ENCODE data around the gene RPS24.
"Not testable (repeated sequence)": the region's sequence is repeated elsewhere in the genome, so short reads cannot be mapped to it uniquely, and the experiment has no call there.

RPS24 gene

GRCh38 chr10:78033637-78034470, at the start of gene RPS24:
TSS of gene RPS24 (plus strand) at chr10:78033863. CDS start at chr10:78033902, 39 bp downstream.
- DNase-seq = peak; percentile 93

DNA sequence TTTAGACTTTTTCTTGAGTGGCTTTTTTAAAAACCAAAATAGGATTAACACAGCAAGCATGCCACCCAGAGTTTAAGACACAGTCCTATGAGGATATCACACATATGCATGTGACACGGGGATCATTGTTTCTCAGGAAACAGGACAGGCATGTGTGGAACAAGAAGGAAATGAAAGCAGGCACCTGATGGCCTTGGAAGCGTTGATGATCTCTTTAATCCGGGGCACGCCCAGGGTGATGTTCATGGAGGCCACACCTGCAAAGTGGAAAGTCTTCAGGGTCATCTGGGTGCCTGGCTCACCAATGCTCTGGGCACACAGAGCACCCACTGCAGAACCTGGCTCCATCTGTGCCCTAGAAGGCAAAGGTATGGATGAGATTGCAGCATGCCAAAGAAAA, 48.7 kb upstream of the RPS24 start:
- no peak for DNase-seq

DNA sequence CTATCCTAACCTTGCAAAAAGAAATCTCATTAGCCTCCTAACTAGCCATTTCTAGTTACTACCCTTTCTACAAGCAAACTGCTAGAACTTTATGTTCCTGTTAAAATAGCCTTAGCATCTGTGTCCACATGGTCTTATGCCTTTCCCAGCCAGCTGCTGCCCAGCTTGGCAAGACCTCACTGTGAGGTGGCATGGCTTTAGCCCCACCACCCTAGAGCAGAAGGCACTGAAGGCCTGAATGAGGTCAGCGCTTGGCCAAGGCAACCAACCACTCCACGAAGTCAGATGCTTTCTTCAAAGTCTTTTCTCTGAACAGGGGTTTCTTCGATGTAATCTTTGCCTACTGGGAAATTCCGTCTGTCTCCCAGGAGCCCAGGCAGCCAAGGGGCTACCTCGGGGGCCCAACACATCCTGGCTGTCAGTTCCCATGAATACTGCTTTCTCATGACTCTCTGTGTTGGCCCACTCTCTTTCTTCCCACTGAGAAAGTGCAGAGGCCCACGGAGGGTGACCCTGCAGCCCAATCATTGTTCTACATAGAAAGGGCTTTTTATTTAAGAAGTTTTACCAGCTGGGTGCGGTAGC, 45.9 kb upstream of the RPS24 start:
- no peak for DNase-seq

- DNase-seq = no peak
Measured at GRCh38 chr10:77989081-77989724, 44.5 kb upstream of the RPS24 start.

- DNase-seq = no peak
Measured at GRCh38 chr10:77993620-77994019, 40.0 kb upstream of the RPS24 start.

DNA sequence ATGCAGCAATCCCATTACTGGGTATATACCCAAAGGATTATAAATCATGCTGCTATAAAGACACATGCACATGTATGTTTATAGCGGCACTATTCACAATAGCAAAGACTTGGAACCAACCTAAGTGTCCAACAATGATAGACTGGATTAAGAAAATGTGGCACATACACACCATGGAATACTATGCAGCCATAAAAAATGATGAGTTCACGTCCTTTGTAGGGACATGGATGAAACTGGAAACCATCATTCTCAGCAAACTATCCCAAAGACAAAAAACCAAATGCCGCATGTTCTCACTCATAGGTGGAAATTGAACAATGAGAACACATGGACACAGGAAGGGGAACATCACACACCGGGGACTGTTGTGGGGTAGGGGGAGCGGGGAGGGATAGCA, 34.9 kb upstream of the RPS24 start:
- not testable (repeated sequence) for DNase-seq

- no peak for DNase-seq
Measured at GRCh38 chr10:78000206-78000605, 33.5 kb upstream of the RPS24 start.

GRCh38 chr10:78000956-78001472, 32.6 kb upstream of the RPS24 start:
- no peak for DNase-seq

GRCh38 chr10:78002541-78003288, 30.9 kb upstream of the RPS24 start:
- no peak for DNase-seq

- DNase-seq = no peak
Measured at GRCh38 chr10:78004215-78005026, 29.2 kb upstream of the RPS24 start.

- DNase-seq = no peak
Measured at GRCh38 chr10:78007172-78007571, 26.5 kb upstream of the RPS24 start.

DNA sequence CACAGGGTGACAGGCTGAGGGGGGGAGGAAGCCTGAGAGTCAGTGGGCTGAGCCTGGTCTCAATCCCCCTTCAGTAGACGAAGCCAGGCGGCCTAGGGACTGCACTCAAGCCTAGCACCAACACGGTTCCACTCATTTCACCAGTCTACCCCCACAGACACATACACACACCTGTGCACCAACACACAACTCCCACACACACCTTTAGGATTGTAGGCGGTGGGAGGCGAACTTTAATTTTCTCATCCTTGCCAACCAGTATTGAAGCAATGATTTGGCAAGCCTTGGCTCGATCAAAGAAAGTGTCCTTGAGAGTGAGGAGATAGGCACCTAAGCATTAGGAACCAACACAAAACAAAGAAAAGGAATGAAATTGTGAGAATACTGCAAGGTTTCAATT, 24.0 kb upstream of the RPS24 start:
- DNase-seq = no peak

- no peak for DNase-seq
Measured at GRCh38 chr10:78010278-78010677, 23.4 kb upstream of the RPS24 start.

DNA sequence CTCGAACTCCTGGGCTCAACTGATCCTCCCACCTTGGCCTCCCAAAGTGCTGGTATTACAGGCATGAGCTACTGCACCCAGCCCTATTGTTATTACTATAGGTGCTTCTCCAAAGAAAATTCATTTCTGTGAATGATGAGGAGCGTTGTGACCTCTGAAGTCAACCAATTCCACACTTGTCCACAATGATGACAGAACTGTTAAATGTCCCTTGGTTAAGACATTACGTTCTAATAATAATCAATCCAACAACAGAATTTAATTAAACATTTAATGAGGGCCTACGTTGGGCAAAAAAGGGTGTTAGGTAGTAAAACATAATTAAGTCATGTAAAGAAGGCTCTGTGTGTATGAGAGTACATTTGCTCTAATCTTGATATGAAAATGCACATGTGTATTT, 22.6 kb upstream of the RPS24 start:
- DNase-seq = no peak

DNA sequence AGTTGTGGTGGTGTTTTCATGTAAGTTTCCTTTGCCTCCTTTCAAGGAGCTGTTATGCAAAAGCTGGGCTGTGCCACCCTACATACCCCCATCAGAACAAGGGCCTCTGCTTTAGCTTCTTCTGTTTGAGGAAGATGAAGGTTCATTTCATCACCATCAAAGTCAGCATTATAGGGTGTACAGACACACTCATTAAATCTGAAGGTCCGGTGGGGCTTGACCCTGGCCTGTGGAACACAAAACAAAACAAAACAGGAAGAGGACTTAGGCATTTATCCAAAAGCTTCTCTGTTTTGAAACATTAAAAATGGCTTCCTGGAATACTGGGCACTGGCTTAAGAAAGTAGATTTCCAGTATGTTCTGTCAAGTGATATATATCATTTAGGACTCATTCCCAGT, 20.1 kb upstream of the RPS24 start:
- no peak for DNase-seq

DNA sequence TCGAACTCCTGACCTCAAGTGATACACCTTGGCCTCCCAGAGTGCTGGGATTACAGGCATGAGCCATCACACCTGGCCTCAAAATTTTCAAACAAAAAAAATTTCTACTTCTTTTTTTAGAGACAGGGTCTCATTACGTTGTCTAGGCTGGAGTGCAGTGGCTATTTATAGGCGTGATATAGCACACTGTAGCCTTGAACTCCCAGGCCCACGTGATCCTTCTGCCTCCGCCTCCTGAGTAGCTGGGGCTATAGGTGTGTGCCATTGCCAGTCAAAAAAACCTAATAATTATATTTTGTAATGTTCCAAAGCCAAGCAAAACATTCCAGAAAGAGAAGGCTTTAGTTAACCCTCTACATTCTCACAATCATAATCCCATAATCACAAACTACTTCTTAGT, 18.1 kb upstream of the RPS24 start:
- no peak for DNase-seq

GRCh38 chr10:78017856-78018255, 15.8 kb upstream of the RPS24 start:
- no peak for DNase-seq

DNA sequence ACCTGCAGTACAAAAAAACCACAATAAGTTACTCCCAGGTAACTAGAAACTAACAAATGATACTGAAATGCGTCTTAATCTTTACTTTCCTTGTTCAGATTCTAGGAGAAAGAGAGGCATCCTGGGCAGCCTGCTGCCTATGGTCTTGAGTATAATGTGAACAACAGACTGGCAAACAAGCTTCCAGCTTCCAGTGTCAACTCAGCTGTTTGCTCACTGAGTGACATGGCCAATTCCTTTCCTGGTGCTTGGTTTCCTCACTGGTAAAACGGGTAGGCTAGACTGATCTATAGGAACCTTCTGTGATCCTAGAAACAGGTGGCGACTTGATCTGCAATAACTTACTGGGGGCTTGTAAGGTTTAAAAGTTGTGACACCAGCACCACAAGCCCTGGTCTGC, 14.4 kb upstream of the RPS24 start:
- DNase-seq = no peak

- no peak for DNase-seq
Measured at GRCh38 chr10:78021201-78021600, 12.5 kb upstream of the RPS24 start.

DNA sequence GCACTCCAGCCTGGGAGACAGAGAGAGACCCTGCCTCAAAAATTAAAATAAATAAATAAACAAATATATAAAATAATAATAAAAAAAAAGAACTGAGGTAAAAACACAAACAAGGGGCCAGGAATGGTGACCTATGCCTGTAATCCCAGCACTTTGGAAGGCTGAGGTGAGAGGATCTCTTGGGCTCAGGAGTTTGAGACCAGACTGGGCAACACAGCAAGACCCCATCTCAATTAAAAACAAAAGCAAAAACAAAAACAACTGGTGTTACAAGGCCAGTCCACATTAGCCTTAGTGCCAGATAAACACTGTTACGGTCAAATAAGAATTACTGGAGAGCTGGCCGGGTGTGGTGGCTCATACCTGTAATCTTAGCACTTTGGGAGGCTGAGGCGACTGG, 9.9 kb upstream of the RPS24 start:
- DNase-seq = no peak

GRCh38 chr10:78025685-78026364, 7.8 kb upstream of the RPS24 start:
- no peak for DNase-seq
